Uterus (tissue), 4 donors: ENCODE measurements around the gene EXOC2. TPM values are rescaled to one million over a fixed set of nuclear protein-coding genes. Genes with fewer than 3 reads are reported as not detected.
"Not testable (repeated sequence)": the region's sequence is repeated elsewhere in the genome, so short reads cannot be mapped to it uniquely, and the experiment has no call there.

Source experiments
- DNase-seq, 2 donors: peaks; one replicate each; pipeline ENCODE4 v3.0.0-alpha.2; 2019 to 2020
- H3K27ac ChIP-seq, 2 donors: fragments of 200-600 bp; sonication (generic); 1 replicate in 1 of 2; 2 replicates in 1 of 2; pipeline ENCODE4 v1.5.1; 2016 to 2018
- H3K27me3 ChIP-seq, 2 donors: fragments of 200-600 bp; sonication (generic); one replicate each; pipeline ENCODE4 v1.5.1; 2018 to 2019; ENCODE audit warnings: control low read depth in 1 of 2
- H3K36me3 ChIP-seq, 2 donors: fragments of 200-600 bp; sonication (generic); one replicate each; pipeline ENCODE4 v1.5.1; 2019; ENCODE audit warnings: control low read depth in 1 of 2
- H3K4me1 ChIP-seq, 2 donors: fragments of 200-600 bp; sonication (generic); one replicate each; pipeline ENCODE4 v1.5.1; 2018 to 2019; ENCODE audit warnings: control low read depth in 1 of 2
- H3K4me3 ChIP-seq, 2 donors: fragments of 200-600 bp; sonication (generic); 1 replicate in 1 of 2; 2 replicates in 1 of 2; pipeline ENCODE4 v1.5.1; 2018 to 2019; ENCODE audit warnings: mild to moderate bottlenecking in 1 of 2
- H3K9me3 ChIP-seq, 2 donors: fragments of 200-600 bp; sonication (generic); one replicate each; pipeline ENCODE4 v1.5.1; 2019; ENCODE audit warnings: control low read depth in 1 of 2
- CTCF ChIP-seq, 4 experiments: fragments of 200-600 bp in 2 of 4; fragments of 450-650 bp in 2 of 4; sonication (generic) in 2 of 4; IDR thresholded peaks; one replicate each; pipeline ENCODE4 v1.5.1; 2016 to 2019; ENCODE audit warnings: antibody characterized with exemption in 4 of 4, mild to moderate bottlenecking in 2 of 4, moderate library complexity in 1 of 4
- POLR2A ChIP-seq, 2 donors: fragments of 450-650 bp; IDR thresholded peaks; one replicate each; pipeline ENCODE4 v1.6.1; 2016; ENCODE audit warnings: antibody characterized with exemption in 2 of 2, mild to moderate bottlenecking in 1 of 2, moderate library complexity in 1 of 2
- intact Hi-C: fragments of 100-400 bp; cut with DNase I; formaldehyde crosslinking; loops from one replicate; pipeline ENCODE4 v1.15.1; 2023; ENCODE audit warnings: low total_unique reads
- total RNA-seq, 4 donors: library from RNA; depleted of rRNA in 3 of 4; stranded (reverse); fragments of >200 nt in 3 of 4; gene quantifications; one replicate each; pipeline versions ENCODE4 v1.1.0 to v1.2.4, GENCODE V29; 2014 to 2023
- donor health status: DM: yes; HTN: yes; CAD: no.

The EXOC2 gene
- total RNA-seq, 4 donors from 2014 or later, result 12.3 to 27.0 (median 22.9) TPM

- DNase-seq, result no peak
- intact Hi-C loops, result no loop called here
- Histone ChIP-seq H3K27me3 (no peaks in the 10 kb centered on the region), H3K36me3 (no peaks in the 10 kb centered on the region), H3K4me1 (no peaks in the 10 kb centered on the region), H3K27ac (no peak overlapping the region), H3K4me3 (no peak overlapping the region), H3K9me3 (no peaks in the 10 kb centered on the region)
- TF ChIP-seq POLR2A (IDR thresholded peaks at IDR 0.05) (no peak), CTCF (IDR thresholded peaks at IDR 0.05) (no peak)
Observed at GRCh38 chr6:699319-699718, 6.4 kb upstream of the EXOC2 start.

- H3K36me3 ChIP-seq, DNase-seq, H3K4me1 ChIP-seq, intact Hi-C loops, H3K27ac ChIP-seq, H3K9me3 ChIP-seq, H3K27me3 ChIP-seq, H3K4me3 ChIP-seq: not testable (repeated sequence)
Observed at GRCh38 chr6:694431-695126, 1.6 kb upstream of the EXOC2 start.

GRCh38 chr6:693723-694009, 727 bp upstream of the EXOC2 start:
- no peak for TF ChIP-seq POLR2A (IDR thresholded peaks at IDR 0.05)
- TF ChIP-seq CTCF (IDR thresholded peaks at IDR 0.05), result no peak

GRCh38 chr6:692356-692851, 535 bp downstream of the EXOC2 start:
- intact Hi-C loops, result no loop called here
- Histone ChIP-seq H3K27me3 (no peaks in the 10 kb centered on the region), H3K9me3 (no peaks in the 10 kb centered on the region), H3K4me1 (no peaks in the 10 kb centered on the region), H3K27ac (peak overlapping the region; percentile 63 to 76), H3K36me3 (no peaks in the 10 kb centered on the region), H3K4me3 (peak overlapping the region; percentile 63 to 99)
- no peak for TF ChIP-seq CTCF (IDR thresholded peaks at IDR 0.05)
- no peak for TF ChIP-seq POLR2A (IDR thresholded peaks at IDR 0.05)
- peak in 1 of 2 donors; percentile 22 for DNase-seq

More at GRCh38 chr6:693723-694009, 727 bp upstream of the EXOC2 start:
- Histone ChIP-seq H3K4me3 (peak overlapping the region; percentile 63 to 99), H3K36me3 (no peaks in the 10 kb centered on the region), H3K9me3 (no peaks in the 10 kb centered on the region), H3K4me1 (no peaks in the 10 kb centered on the region), H3K27me3 (no peaks in the 10 kb centered on the region), H3K27ac (no peak overlapping the region)
- DNase-seq, result no peak
- intact Hi-C loops, result no loop called here

- Histone ChIP-seq H3K36me3 (no peaks in the 10 kb centered on the region), H3K27me3 (no peaks in the 10 kb centered on the region), H3K9me3 (no peaks in the 10 kb centered on the region), H3K27ac (no peak overlapping the region), H3K4me1 (no peaks in the 10 kb centered on the region), H3K4me3 (no peak overlapping the region)
- TF ChIP-seq CTCF (IDR thresholded peaks at IDR 0.05) (no peak), POLR2A (IDR thresholded peaks at IDR 0.05) (no peak)
- intact Hi-C loops, result no loop called here
- no peak for DNase-seq
Observed at GRCh38 chr6:689223-689622, 3.7 kb downstream of the EXOC2 start.

- H3K27me3 ChIP-seq, result no peaks in the 10 kb centered on the region
Observed at GRCh38 chr6:686497-686896, 6.4 kb downstream of the EXOC2 start.

More at GRCh38 chr6:686497-686896, 6.4 kb downstream of the EXOC2 start:
- intact Hi-C loops, result no loop called here
- Histone ChIP-seq H3K4me1 (no peaks in the 10 kb centered on the region), H3K4me3 (no peak overlapping the region), H3K36me3 (no peaks in the 10 kb centered on the region), H3K27ac (no peak overlapping the region), H3K9me3 (no peaks in the 10 kb centered on the region)
- DNase-seq, result no peak
- no peak for TF ChIP-seq POLR2A (IDR thresholded peaks at IDR 0.05)
- peak in 1 of 4 experiments; percentile 13 for TF ChIP-seq CTCF (IDR thresholded peaks at IDR 0.05)
